Tibial nerve (tissue), 4 donors: ENCODE measurements around the gene SEMA5A. TPM values are rescaled to one million over a fixed set of nuclear protein-coding genes. Genes with fewer than 3 reads are reported as not detected.

Experiments
- DNase-seq, 2 donors: peaks; one replicate each; pipeline ENCODE4 v3.0.0-alpha.2; 2019; ENCODE audit warnings: low spot score in 2 of 2
- H3K27ac ChIP-seq, 4 donors: fragments of 200-600 bp; sonication (generic) in 3 of 4; one replicate each; pipeline ENCODE4 v1.5.1; 2017 to 2019; ENCODE audit warnings: mild to moderate bottlenecking in 1 of 4
- H3K27me3 ChIP-seq, 2 donors: fragments of 200-600 bp; sonication (generic) in 1 of 2; one replicate each; pipeline versions ENCODE4 v1.5.1 to v1.6.0; 2017 to 2019
- H3K36me3 ChIP-seq, 3 donors: fragments of 200-600 bp; sonication (generic); one replicate each; pipeline ENCODE4 v1.5.1; 2018 to 2019
- H3K4me1 ChIP-seq, 4 donors: fragments of 200-600 bp; sonication (generic) in 3 of 4; one replicate each; pipeline ENCODE4 v1.5.1; 2017 to 2019
- H3K4me3 ChIP-seq, 4 donors: fragments of 200-600 bp; sonication (generic) in 3 of 4; one replicate each; pipeline ENCODE4 v1.5.1; 2017 to 2019; ENCODE audit warnings: mild to moderate bottlenecking in 1 of 4, moderate library complexity in 1 of 4
- H3K9me3 ChIP-seq, 4 donors: fragments of 200-600 bp; sonication (generic) in 3 of 4; one replicate each; pipeline ENCODE4 v1.5.1; 2017 to 2019
- EP300 ChIP-seq, 2 donors: sonication (generic); formaldehyde crosslinking; IDR thresholded peaks; one replicate each; pipeline ENCODE4 v1.6.1; 2017; ENCODE audit warnings: antibody characterized with exemption in 2 of 2, mild to moderate bottlenecking in 1 of 2
- POLR2A ChIP-seq, 2 donors: fragments of 450-650 bp; IDR thresholded peaks; one replicate each; pipeline ENCODE4 v1.6.1; 2017; ENCODE audit warnings: antibody characterized with exemption in 2 of 2, mild to moderate bottlenecking in 2 of 2, moderate library complexity in 2 of 2
- whole genome bisulfite sequencing, 2 donors: methylation state at CpG; one replicate each; pipeline ENCODE4 v1.1.5; 2018; 5-methylcytosine and 5-hydroxymethylcytosine counted together
- total RNA-seq, 4 donors: library from RNA; depleted of rRNA; stranded (reverse); fragments of >200 nt; gene quantifications; one replicate each; pipeline ENCODE4 v1.1.0, GENCODE V29; 2016
- TF ChIP-seq, protein P1 (sequence below), 5 experiments: fragments of 200-600 bp in 3 of 5; fragments of 450-650 bp in 2 of 5; sonication (generic) in 3 of 5; IDR thresholded peaks; one replicate each; pipeline ENCODE4 v1.5.1; 2016 to 2019; ENCODE audit warnings: antibody characterized with exemption in 5 of 5, mild to moderate bottlenecking in 3 of 5, moderate library complexity in 2 of 5

Gene SEMA5A
- total RNA-seq, 4 donors from 2014 or later = 36.3 to 58.4 (median 52.6) TPM

DNA sequence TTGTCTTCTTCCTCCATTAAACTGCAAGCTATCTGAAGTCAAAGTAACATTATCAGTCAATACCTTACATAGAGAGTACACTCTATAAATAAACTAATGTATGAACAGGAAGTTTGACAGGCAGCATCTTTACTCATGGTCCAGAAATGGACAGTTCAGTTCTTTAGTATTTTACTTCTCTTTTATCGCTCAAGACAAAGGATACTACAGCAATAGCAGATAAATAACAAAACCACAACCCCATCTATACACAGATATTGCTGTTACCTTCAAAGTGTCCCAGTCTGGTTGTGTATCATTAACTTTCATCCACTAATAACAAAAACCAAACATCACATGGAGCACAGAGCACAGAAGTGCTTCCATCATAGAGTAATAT is 46.4 kb downstream of the SEMA5A start:
- Histone ChIP-seq H3K4me1 (peaks cover 0 to 9% (median 3%) of the 10 kb centered on the region in 4 donors), H3K4me3 (no peak overlapping the region), H3K27me3 (no peaks in the 10 kb centered on the region), H3K27ac (no peak overlapping the region), H3K36me3 (no peaks in the 10 kb centered on the region), H3K9me3 (no peaks in the 10 kb centered on the region)
- TF ChIP-seq, protein P1, sequence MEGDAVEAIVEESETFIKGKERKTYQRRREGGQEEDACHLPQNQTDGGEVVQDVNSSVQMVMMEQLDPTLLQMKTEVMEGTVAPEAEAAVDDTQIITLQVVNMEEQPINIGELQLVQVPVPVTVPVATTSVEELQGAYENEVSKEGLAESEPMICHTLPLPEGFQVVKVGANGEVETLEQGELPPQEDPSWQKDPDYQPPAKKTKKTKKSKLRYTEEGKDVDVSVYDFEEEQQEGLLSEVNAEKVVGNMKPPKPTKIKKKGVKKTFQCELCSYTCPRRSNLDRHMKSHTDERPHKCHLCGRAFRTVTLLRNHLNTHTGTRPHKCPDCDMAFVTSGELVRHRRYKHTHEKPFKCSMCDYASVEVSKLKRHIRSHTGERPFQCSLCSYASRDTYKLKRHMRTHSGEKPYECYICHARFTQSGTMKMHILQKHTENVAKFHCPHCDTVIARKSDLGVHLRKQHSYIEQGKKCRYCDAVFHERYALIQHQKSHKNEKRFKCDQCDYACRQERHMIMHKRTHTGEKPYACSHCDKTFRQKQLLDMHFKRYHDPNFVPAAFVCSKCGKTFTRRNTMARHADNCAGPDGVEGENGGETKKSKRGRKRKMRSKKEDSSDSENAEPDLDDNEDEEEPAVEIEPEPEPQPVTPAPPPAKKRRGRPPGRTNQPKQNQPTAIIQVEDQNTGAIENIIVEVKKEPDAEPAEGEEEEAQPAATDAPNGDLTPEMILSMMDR (IDR thresholded peaks at IDR 0.05) = no peak
- TF ChIP-seq POLR2A (IDR thresholded peaks at IDR 0.05) (no peak), EP300 (IDR thresholded peaks at IDR 0.05) (no peak)
- 95 to 97% methylated on average over 1 of the region's 1 CpG for WGBS, 2 donors
- no peak for DNase-seq

DNA sequence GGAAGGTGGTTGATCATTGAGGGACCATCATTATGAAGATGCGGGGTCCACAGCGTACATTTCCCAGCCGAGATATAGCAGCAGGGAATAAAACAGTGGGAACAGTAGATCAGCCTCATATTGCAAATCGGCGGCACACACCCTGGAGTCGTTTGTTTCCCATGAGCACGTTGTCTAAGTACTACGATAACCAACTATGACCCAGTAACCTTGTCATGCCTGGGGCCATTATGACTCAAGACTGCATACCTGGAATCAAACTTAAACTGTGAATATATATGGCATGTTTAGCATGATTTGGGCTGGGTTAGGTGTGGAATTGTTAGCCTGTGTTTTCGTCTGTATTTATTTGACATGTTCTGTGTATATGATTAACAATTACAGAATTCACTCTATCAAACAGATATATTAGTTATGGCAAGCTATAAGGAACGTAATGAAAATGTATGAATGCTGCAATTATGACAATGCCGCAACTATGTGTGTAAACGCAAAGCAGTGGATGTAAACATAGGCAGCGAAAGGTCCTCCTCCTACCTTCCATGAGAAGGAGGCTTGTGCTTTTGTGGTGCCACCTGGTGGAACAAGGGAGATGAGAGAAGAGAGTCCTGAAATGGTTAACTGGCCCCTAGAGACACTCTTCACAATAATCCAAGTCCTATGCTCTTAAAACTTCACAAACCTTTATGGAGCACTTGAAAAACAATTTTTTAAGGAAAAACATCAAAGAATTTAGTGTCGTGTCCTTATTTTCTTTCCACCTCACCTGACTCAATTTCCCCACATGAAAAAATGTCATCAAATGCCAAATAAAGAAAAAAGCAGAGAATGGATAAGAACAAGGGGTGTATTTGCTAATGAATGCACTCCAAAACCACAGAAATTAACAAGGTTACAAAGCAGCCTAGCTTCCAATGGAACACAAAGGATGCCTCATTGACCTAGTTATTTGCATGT is 47.1 kb downstream of the SEMA5A start:
- Histone ChIP-seq H3K27ac (no peak overlapping the region), H3K4me1 (peaks cover 0 to 6% (median 2%) of the 10 kb centered on the region in 4 donors), H3K27me3 (no peaks in the 10 kb centered on the region), H3K4me3 (no peak overlapping the region), H3K9me3 (no peaks in the 10 kb centered on the region), H3K36me3 (no peaks in the 10 kb centered on the region)
- WGBS, 2 donors = 91 to 94% methylated on average over 14 of the region's 14 CpGs
- DNase-seq = no peak
- TF ChIP-seq EP300 (IDR thresholded peaks at IDR 0.05) (no peak), POLR2A (IDR thresholded peaks at IDR 0.05) (no peak)
- TF ChIP-seq, protein P1 (IDR thresholded peaks at IDR 0.05) = no peak

DNA sequence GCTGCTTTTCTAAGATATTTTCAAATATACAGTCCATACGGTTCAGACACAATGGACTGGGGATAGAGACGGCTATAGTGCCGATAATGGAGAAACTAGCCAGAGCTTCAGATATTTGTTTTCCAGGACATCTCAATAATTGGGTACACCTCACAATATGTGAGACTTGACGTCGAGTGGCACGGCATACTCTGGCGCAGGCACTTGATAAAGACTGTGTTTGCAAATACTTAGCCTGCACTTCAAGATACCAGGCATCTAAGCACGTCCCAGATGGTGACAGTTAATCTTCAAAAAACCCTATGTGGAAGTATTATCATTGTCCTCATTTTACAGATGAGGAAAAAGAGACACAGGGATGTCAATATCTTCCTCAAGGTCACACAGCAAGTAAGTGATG is 48.5 kb downstream of the SEMA5A start:
- no peaks in the 10 kb centered on the region for H3K9me3 ChIP-seq
- peaks cover 0 to 4% (median 0%) of the 10 kb centered on the region in 4 donors for H3K4me1 ChIP-seq
- no peaks in the 10 kb centered on the region for H3K27me3 ChIP-seq
- H3K27ac ChIP-seq = no peak overlapping the region
- WGBS, 2 donors = 90 to 93% methylated on average over 8 of the region's 8 CpGs
- TF ChIP-seq, protein P1 (IDR thresholded peaks at IDR 0.05) = no peak
- TF ChIP-seq EP300 (IDR thresholded peaks at IDR 0.05) (no peak), POLR2A (IDR thresholded peaks at IDR 0.05) (no peak)
- DNase-seq = no peak
- H3K4me3 ChIP-seq = no peak overlapping the region
- H3K36me3 ChIP-seq = no peaks in the 10 kb centered on the region

DNA sequence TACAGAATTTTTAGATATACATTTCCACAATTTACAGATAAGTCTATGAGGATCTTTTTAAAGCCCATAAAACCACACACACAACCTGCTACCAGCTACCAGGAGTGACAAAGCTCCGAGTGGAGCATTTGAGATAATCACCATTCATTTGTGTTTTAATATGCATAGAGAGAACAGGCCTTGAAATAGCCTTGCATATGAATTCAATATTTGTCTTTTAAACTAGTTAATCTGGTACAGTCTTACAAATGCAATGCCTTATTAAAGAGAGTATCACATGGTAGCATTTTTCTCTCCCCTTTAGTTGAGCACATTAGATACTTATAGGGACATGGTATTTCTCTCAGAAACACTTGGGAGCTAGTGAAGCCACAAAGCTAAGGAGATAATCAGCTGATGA is 49.1 kb downstream of the SEMA5A start:
- H3K9me3 ChIP-seq = no peaks in the 10 kb centered on the region

DNA sequence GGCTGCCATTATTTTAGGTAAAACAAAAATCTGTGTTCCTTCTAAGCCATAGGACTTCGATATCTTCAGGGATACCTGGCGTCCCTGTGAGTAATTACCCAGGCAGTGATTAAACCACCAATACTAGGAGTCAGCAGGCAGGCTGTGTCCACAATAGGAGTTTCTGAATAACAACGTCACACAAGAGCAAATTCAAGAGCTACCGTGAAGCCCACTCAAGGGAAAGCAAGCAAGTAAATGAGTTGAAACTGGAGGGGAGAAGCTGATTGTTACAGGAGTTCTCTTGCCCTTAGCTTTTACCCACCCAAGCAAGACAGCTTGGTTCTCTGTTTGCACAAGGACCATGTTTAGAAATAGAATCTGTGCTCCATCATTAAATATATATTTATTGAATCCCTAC is 50.8 kb downstream of the SEMA5A start:
- Histone ChIP-seq H3K4me3 (no peak overlapping the region), H3K9me3 (no peaks in the 10 kb centered on the region), H3K27ac (no peak overlapping the region), H3K27me3 (no peaks in the 10 kb centered on the region), H3K36me3 (no peaks in the 10 kb centered on the region), H3K4me1 (no peaks in the 10 kb centered on the region)
- no peak for DNase-seq
- WGBS, 2 donors = 77 to 84% methylated on average over 4 of the region's 4 CpGs
- no peak for TF ChIP-seq POLR2A (IDR thresholded peaks at IDR 0.05)
- TF ChIP-seq, protein P1 (IDR thresholded peaks at IDR 0.05) = no peak

More for the DNA sequence above, 49.1 kb downstream of the SEMA5A start:
- 60 to 83% methylated on average over 1 of the region's 1 CpG for WGBS, 2 donors
- DNase-seq = no peak
- Histone ChIP-seq H3K27me3 (no peaks in the 10 kb centered on the region), H3K4me3 (no peak overlapping the region), H3K27ac (no peak overlapping the region), H3K36me3 (no peaks in the 10 kb centered on the region), H3K4me1 (peaks cover 0 to 4% (median 0%) of the 10 kb centered on the region in 4 donors)
- no peak for TF ChIP-seq EP300 (IDR thresholded peaks at IDR 0.05)
- TF ChIP-seq, protein P1 (IDR thresholded peaks at IDR 0.05) = no peak
- no peak for TF ChIP-seq POLR2A (IDR thresholded peaks at IDR 0.05)
